Epithelial cell of esophagus (primary cell): ENCODE measurements around the gene COX7A2.
A peak's percentile ranks its signal among the peaks of the same experiment; 100 is the strongest.

Experiments used
- DNase-seq: peaks from one replicate; pipeline ENCODE4 v3.0.0; 2010; ENCODE audit warnings: low read depth
- H3K4me3 ChIP-seq: 2 replicates; pipeline ENCODE4 v1.5.1; 2011; ENCODE audit warnings: mild to moderate bottlenecking, low read length, control low read depth
- TF ChIP-seq, protein P1 (sequence below): IDR thresholded peaks from 2 replicates; pipeline ENCODE4 v1.5.1; 2011; ENCODE audit warnings: low read depth, mild to moderate bottlenecking, low read length, control low read depth, inconsistent platforms; ENCODE audit not compliant: insufficient read depth; ENCODE audit errors: missing control alignments

Gene COX7A2, protein sequence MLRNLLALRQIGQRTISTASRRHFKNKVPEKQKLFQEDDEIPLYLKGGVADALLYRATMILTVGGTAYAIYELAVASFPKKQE

DNA sequence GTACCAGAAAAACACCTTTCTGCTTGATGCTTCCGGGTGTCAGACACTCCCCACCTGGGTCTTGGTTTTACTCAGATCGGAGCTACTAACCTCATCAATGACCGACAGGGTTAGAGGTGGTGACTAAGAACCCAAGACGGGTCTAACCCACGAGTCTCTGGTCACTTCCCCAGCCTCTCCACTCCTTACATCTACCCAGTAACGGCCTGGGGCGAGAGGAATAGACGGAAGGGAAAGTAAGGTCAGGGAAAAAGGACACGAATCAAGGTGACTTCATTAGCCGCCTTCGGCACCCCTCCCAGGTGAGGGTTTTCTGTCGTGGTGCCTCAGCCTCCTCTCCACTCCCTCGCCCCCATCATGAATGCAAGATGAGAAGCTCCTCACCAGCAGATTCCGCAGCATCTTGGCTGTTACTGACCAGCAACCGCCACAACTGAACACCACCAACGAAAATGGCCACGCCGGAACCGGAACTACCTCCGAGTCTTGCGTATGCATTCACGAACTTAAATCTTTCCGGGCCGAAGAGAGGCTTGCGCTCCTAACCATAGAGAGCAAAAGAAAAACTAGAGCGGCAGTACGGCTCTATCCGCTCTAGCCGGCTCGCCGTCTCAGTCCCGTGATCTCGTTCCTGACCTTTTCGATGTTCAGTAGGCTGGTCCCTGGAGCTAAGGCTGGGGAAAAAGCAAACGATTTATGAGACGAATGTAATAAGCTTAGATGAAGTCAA is at the start of gene COX7A2:
Gene COX7A2, minus strand, starts transcription at position 469 of the 730 bp plus-strand sequence. Its CDS starts 67 bp downstream, at position 402.
- TF ChIP-seq, protein P1, sequence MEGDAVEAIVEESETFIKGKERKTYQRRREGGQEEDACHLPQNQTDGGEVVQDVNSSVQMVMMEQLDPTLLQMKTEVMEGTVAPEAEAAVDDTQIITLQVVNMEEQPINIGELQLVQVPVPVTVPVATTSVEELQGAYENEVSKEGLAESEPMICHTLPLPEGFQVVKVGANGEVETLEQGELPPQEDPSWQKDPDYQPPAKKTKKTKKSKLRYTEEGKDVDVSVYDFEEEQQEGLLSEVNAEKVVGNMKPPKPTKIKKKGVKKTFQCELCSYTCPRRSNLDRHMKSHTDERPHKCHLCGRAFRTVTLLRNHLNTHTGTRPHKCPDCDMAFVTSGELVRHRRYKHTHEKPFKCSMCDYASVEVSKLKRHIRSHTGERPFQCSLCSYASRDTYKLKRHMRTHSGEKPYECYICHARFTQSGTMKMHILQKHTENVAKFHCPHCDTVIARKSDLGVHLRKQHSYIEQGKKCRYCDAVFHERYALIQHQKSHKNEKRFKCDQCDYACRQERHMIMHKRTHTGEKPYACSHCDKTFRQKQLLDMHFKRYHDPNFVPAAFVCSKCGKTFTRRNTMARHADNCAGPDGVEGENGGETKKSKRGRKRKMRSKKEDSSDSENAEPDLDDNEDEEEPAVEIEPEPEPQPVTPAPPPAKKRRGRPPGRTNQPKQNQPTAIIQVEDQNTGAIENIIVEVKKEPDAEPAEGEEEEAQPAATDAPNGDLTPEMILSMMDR = no peak
- peak; percentile 97 for DNase-seq
- H3K4me3 ChIP-seq = peak within 1 kb of the TSS; percentile 92

DNA sequence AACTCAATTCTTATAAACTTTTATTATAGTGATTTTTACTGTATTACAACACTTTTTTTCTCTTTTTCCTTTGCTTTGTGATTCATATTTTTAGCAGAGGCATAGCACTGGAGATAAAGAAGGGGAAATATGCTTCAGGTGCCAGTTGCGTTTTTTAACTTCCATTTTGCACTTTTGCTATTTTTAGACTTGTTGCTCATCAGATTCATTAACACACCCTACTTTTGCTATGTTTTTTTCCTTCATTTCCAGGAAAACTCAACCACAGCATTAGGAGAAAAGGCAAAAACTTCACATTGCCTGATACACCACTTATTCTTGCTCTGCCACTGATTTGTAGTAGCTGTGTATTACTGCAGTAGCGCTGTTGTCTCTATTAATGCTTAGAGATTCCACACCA is 49.0 kb upstream of the COX7A2 start:
- no peak for DNase-seq
- TF ChIP-seq, protein P1 = no peak
- H3K4me3 ChIP-seq = no peak overlapping the region

- no peak for DNase-seq
- H3K4me3 ChIP-seq = no peak overlapping the region
- TF ChIP-seq, protein P1 = no peak
Observed at GRCh38 chr6:75291744-75292143, 48.1 kb upstream of the COX7A2 start.

- TF ChIP-seq, protein P1 = no peak
- H3K4me3 ChIP-seq = no peak overlapping the region
- DNase-seq = no peak
Observed at GRCh38 chr6:75291331-75291730, 47.7 kb upstream of the COX7A2 start.

GRCh38 chr6:75290136-75290945 is 46.7 kb upstream of the COX7A2 start:
- TF ChIP-seq, protein P1 = no peak
- no peak for DNase-seq
- H3K4me3 ChIP-seq = no peak overlapping the region

DNA sequence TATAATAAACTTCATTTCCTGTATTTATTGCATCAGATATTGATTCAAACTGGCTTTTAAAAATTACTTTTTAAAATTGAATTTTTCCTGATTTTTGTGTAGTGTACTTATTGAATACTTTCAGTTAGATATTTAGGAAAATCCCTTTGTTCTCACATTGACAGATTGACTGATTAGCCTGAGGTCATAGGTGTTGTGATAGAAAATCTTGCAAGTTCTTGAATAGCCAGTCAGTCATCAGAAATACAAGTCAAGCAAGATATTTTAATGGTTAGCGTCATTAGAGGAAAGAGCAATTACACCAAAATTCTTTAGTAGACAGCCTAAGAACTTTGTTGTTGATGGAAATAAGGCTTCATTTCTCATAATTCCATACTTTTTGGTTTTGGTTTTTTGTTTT is 44.4 kb upstream of the COX7A2 start:
- DNase-seq = peak; percentile 81
- TF ChIP-seq, protein P1 = no peak
- no peak overlapping the region for H3K4me3 ChIP-seq
